ENCODE data around the gene GNG7. TPM values are rescaled to one million over a fixed set of nuclear protein-coding genes. Genes with fewer than 3 reads are reported as not detected.

Gene GNG7
- total RNA-seq, 1 donor from 2014 or later = 0.06 TPM

GRCh38 chr19:2461751-2462634, 240.5 kb downstream of the GNG7 start:
- peak; percentile 17 for TF ChIP-seq CTCF (conservative IDR thresholded peaks at IDR 0.05; ENCODE audit: low read depth, low read length)
- peak overlapping the region; percentile 78 for H3K4me3 ChIP-seq (ENCODE audit: low read depth, low read length)
- DNase-seq (ENCODE audit: low read depth) = no peak

Other genes with a start within 250 kb of the GNG7 start
- 136 and 246 TPM in 2 replicates for gene LMNB2, start 245.7 kb downstream of the GNG7 start, total RNA-seq
- 29.2 and 35.7 TPM in 2 replicates for gene GADD45B, start 226.6 kb downstream of the GNG7 start, total RNA-seq
- 0.94 TPM in 1 of 2 replicates, not detected in the other for gene DIRAS1, start 18.7 kb upstream of the GNG7 start, total RNA-seq
- gene SLC39A3, start 37.3 kb upstream of the GNG7 start, total RNA-seq = 42.4 and 53.1 TPM in 2 replicates
- 106 and 113 TPM in 2 replicates for gene SGTA, start 80.6 kb upstream of the GNG7 start, total RNA-seq
- 148 and 204 TPM in 2 replicates for gene THOP1, start 82.8 kb upstream of the GNG7 start, total RNA-seq
- gene ZNF554, start 117.2 kb upstream of the GNG7 start, total RNA-seq = 1.9 and 2.5 TPM in 2 replicates
- 2.9 and 3.3 TPM in 2 replicates for gene ZNF555, start 138.8 kb upstream of the GNG7 start, total RNA-seq
- 0.06 TPM in 1 of 2 replicates, not detected in the other for gene ZNF556, start 164.6 kb upstream of the GNG7 start, total RNA-seq
- 2.7 and 4.5 TPM in 2 replicates for gene ZNF57, start 198.2 kb upstream of the GNG7 start, total RNA-seq
- gene ZNF77, start 242.3 kb upstream of the GNG7 start, total RNA-seq = 1.6 and 2.6 TPM in 2 replicates

Measured in epithelial cell of proximal tubule (primary cell).